HG02840 (cell line): ENCODE measurements around the gene ZSCAN22.
"Not testable (repeated sequence)": the region's sequence is repeated elsewhere in the genome, so short reads cannot be mapped to it uniquely, and the experiment has no call there.

Source experiments
- ATAC-seq: cut with Tn5 transposase; IDR thresholded peaks from one replicate; pipeline ENCODE4 v1.9.1; 2021; ENCODE audit warnings: mild to moderate bottlenecking, moderate library complexity, moderate number of reproducible peaks; ENCODE audit not compliant: unreplicated experiment, low FRiP score

The ZSCAN22 gene

GRCh38 chr19:58317476-58318072, 9.2 kb upstream of the ZSCAN22 start:
- ATAC-seq: no peak

DNA sequence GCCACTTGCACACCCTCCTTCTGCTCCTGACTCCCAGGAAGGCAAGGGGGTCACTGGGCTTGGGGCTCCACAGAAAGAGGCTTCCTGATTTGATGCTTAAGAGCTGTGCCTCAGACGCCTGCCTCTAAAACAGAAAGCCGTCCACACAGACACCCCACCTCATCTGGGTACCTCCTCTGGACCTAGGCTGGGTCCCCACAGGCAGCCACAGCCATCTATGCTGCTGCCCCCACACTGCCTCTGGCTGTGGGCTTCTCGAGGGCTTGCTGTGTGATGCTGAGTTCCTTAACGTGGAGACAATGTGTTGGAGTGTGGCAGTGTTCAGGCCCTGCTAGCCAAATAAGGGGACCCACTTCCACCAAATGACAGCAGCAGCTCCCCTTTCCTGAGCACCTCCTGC, 8.5 kb upstream of the ZSCAN22 start:
- ATAC-seq: no peak

DNA sequence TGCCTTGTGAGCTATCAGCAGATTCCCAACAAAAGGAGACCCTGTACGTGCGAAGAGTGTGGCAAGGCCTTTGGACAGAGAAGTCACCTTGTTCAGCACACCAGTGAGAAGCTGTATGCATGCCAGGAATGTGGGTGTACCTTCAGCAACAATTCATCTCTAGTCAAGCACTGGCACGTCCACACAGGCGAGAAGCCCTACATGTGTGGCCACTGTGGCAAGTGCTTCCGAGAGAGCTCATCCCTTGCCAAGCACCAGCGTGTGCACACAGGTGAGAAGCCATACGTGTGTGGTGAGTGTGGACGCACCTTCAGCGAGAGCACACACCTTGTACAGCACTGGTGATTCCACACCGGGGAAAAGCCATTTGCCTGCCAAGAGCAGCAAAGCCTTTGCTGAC, 7.6 kb upstream of the ZSCAN22 start:
- ATAC-seq: no peak

DNA sequence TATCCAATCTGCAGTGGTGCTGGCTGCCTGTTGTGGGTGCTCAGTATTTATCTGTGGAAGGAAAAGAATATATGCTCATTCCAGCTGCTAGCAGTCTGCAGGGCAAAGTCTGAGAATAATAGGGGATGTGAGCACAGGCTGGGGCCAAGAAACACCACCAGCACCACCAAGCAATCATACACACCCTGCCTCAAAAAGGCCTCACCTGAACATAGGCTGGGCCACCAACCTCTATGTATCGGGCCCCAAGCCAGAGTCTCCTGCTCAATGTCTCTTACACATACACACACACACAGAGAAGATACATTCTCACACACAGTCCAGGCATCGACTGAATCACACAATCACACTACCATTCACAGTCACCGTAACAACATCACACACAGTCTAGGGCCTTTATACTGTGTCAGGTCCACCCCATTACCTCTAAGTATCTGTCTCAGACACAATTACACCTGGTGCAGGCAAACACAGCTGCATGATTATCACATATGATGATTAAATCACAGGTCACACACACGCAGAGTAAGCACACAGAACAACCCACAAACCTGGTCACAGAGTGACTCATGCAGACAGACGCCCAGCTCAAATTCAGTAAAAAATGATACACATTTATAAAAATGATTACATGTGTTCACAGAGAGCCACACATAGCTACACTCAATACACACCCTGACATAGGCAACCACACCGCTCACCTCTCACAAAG, 1.3 kb upstream of the ZSCAN22 start:
- ATAC-seq: no peak

GRCh38 chr19:58326501-58326913, 287 bp upstream of the ZSCAN22 start:
- ATAC-seq: no peak

DNA sequence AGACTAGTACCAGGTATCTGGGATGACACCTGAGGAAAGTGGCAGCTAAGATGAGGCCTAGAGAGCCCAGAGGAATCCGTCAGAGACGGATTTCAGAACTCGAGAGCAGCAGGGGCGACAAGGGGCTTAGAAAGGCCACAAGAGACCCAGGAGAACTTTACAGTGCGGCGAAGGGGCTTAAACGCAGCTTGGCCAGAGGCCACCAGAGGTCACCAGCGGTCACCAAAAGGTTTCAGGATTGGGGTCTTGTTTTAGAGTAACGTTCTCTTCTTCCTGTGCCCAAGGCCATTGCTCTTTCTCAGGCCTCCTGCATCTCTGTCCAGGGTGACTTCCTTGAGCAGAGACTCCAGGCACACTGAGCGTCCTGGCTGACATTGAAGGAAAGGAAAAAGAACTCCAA, 2.2 kb downstream of the ZSCAN22 start:
- ATAC-seq: no peak

DNA sequence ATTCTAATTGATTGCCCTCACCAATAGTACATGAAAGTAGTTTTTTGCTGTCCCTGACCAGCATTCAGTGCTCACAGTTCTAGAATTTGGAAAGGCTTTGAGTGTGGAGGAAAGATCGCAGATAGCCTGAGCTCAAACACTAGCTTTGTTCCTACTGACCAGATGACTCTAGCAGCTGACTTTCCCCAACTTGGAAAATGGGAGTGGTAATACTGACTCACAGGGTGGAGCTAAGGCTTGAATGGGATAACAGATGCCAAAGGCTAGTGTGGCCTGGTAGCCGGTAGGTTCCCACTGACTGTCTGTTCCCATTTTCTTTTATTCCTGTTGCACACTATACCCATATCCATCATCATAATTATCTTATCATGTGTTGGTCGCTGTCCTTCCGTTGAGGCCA, 3.7 kb downstream of the ZSCAN22 start:
- ATAC-seq: no peak

- no peak for ATAC-seq
Observed at GRCh38 chr19:58332697-58333096, 5.9 kb downstream of the ZSCAN22 start.

DNA sequence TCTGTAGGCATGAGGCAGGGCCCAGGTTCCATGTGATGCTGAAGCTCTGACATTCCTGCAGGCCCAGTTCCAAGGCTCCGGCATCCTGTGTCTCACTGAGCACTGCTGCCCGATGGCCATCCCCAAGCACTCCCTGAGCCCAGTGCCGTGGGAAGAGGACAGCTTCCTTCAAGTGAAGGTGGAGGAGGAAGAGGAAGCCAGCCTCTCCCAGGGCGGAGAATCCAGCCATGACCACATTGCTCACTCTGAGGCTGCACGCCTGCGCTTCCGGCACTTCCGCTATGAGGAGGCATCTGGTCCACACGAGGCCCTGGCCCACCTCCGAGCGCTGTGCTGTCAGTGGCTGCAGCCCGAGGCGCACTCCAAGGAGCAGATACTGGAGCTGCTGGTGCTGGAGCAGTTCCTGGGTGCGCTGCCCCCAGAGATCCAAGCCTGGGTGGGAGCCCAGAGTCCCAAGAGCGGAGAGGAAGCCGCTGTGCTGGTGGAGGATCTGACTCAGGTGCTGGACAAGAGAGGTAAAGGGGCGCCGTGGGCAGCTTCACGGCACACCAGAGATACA, 8.0 kb downstream of the ZSCAN22 start:
- no peak for ATAC-seq

GRCh38 chr19:58335630-58336029, 8.8 kb downstream of the ZSCAN22 start:
- ATAC-seq: no peak

DNA sequence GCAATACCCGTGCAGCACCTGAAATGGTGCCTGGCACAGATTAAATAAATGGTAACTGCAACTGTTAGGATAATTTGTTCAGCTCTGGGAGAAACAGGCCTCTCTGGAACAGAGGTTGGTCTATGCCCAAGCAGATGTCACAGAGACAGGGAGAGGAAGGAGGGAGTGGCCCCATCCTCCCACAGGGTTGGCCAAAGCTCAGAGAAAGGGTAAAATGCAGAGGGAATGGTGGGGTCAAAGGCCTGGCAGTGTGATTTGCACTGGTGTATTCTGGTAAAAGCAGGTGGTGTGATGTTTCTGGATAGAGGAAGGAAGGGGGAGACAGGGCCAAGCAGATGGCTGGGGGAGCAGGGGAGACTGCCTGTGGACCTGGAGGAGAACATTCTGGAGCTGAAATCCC, 9.4 kb downstream of the ZSCAN22 start:
- ATAC-seq: no peak

GRCh38 chr19:58336820-58337219, 10.0 kb downstream of the ZSCAN22 start:
- ATAC-seq: no peak

- no peak for ATAC-seq
Observed at GRCh38 chr19:58338336-58338735, 11.5 kb downstream of the ZSCAN22 start.

GRCh38 chr19:58338825-58339558, 12.2 kb downstream of the ZSCAN22 start:
- ATAC-seq: no peak

DNA sequence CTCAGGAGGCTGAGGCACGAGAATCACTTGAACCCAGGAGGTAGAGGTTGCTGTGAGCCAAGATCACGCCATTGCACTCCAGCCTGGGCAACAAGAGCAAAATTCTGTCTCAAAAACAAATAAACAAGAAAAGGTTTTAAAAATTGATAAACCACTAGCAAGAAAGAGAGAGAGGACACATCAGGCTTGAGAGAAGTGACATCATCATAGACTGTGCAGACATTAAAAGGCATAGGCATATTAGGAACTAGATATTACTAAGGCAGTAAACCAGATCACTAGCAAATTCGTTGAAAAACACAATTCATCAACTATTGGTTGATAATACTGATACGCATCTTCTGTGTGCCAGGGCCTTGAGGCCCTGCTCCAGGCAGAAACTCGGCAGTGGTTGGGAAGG, 18.8 kb downstream of the ZSCAN22 start:
- ATAC-seq: no peak

- ATAC-seq: peak; percentile 64
Observed at GRCh38 chr19:58346961-58347929, 20.5 kb downstream of the ZSCAN22 start.

GRCh38 chr19:58348080-58348479, 21.3 kb downstream of the ZSCAN22 start:
- ATAC-seq: not testable (repeated sequence)

GRCh38 chr19:58349590-58349989, 22.8 kb downstream of the ZSCAN22 start:
- ATAC-seq: no peak

DNA sequence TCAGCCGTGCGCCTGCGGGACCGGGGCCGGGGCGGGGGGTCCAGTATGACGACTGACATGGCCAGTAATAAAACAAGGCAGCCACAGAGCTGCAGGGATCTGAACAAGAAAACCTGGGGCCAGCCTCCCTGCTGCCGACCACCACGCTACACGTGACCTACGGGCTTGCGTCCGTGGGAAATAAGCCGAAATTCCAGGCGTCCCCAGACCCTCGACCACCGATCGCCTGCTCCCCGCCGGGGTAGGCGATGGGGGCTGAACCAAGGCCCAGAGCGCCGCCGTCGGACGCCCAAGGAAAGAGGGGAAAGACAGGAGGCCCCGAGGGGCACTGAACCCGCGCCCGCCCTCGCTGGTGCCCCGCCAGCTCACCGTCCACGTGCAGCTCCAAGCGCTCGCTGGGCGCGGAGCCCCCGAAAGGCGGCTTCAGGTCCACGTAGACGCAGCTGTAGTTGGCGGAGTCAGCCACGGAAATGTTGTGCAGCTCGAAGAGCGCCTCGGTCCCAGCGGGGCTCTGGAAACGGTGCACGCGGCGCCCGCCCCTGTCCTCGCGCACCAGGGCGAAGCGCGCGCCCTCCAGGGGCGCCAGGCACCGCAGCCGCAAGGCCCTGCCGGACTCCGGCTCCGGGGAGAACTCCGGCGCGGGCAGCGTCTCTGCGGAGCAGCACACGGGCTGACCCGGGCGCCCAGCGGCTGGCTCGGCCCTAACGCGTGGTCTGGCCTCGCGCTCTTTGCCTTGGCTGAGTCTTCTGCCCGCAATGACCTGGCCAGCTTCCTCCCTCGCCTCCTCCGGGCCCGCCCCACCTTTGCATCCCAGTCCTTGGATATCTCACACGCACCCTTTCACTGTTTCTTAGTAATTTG, 23.4 kb downstream of the ZSCAN22 start:
- no peak for ATAC-seq
